Amniotic stem cell (primary cell): ENCODE measurements around the gene SPATA16.
"Not testable (repeated sequence)": the region's sequence is repeated elsewhere in the genome, so short reads cannot be mapped to it uniquely, and the experiment has no call there.

Experiments used
- DNase-seq: peaks from one replicate; lab custom pipeline; 2025; lab: John Stamatoyannopoulos, UW

SPATA16 gene

DNA sequence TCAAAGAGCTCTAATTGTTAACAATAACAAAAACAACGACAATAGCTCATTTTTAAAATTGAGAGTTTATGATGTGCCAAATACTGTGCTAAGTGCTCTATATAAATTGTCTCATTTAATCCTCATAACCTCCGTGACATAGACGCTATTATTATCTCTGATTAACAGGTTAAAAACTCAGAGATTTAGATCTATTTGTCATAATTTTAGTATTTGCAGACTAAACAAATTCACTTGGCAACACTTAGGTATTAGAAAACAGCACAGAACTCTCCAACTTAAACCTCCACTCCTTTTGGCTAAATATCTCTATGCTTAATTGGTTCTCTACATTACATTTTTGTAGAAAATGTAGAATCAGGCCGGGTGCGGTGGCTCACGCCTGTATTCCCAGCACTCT lies 136.4 kb downstream of the SPATA16 start:
- no peak for DNase-seq

DNA sequence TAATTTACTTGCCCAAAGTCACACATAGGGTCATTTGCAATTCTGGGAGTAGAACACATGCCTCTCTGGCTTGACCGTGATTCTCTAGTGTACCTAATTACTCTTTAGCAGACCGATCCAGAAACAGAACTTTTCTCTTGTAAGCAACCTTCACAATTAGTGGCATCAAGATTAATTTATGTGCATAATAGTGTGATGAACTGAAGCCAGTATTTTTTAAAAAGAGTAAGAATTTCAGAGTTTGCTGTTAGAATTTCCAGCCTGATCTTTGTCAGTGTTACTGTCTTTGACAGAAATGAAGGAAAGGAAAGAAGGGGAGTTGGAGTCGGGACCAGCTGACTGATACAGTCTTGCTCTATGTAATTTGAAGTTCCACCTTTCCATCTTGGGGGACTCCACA lies 137.1 kb downstream of the SPATA16 start:
- DNase-seq = no peak

DNA sequence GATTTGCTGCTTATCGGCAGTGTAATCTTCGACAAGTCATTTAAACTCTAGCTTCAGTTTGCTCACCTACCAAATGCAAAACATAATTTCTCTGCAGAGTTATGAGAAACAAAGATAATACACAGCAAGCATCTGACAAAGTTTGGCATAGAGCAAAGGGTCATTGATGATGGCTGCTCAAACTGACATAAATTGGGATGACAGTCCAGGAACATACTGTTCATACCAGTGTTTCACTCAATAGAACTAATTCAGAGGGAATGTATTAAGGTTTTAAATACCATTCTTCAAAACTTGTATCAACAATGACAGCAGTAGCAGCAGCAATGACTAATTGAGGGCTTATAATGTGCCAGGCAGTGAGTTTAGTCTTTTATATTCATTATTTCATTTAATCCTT lies 137.6 kb downstream of the SPATA16 start:
- no peak for DNase-seq

DNA sequence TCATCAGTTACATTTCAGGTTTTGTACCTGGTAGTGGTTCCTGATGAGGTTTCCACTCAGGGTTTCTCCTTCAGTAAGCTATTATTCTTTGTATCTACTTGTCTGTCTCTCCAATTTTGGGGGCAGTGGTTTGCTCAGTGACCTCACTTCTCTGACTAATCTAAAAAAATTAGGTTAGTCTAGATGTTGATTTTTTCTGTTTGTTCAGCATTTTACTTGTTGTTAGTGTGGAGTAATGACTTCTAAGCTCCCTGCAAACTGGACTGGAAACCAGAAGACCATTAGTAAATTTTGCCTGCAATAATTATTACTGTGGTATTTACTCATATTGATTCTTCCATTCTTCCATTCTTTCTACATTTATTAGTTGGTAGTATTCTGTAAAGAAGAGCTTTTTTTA lies 139.4 kb downstream of the SPATA16 start:
- DNase-seq = no peak

DNA sequence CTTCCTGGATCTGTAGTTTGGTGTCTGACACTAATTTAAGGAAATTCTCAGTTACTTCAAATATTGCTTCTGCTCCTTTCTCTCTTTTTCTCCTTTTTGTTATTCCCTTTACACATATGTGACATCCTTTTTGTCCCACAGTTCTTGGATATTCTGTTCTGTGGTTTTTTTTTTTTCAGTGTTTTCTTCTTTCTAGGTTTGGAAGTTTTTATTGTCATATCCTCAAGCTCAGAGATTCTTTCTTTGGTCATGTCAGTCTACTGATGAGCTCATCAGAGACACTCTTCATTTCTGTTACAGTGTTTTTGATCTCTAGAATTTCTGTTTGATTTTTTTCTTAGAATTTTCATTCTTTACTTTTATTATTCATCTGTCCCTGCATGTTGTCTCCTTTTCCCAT lies 140.5 kb downstream of the SPATA16 start:
- no peak for DNase-seq

DNA sequence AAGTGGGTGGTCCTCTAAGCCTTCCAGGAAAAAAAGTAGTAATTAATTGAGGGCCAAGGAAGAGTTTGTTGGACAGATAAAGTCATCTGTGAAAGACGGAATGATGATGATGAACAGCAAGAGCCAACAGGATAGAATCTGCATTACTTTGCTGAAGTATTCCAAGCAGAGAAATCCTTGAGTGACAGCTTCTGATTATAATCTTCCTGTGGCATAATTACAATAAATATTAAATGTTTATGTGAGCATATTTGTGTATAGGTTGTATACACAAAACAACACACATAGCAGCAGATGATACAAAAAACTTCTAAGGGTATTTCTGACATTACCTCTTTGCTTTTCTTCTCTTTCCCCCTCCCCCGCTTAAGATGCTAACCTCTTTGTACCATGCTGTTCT lies 147.6 kb downstream of the SPATA16 start:
- no peak for DNase-seq

DNA sequence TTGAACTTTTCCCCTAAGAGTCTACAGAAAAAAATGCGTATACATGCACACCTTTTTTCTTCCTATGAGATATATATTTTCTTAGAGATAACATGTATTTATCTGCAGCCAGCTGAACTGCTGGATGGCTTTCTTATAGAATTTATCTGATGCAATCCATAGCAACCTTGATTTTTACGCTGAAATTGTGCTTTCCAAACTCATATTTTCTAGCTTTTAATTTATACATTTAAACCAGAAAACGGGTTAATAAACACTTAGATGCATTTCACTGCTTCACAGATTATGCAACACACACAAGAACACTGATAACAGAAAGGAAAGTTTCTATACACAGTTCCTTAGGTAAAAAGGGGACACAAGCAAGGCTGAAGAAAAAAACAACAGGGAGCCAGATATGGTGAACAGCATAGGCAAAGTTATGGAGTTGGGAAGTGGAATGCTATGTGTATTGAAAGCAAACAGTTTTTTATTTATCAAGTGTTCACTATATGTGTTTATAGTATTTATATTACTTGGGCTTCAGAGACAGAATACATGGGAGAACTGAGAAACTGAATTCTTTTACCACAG lies 149.5 kb downstream of the SPATA16 start:
- DNase-seq = no peak

DNA sequence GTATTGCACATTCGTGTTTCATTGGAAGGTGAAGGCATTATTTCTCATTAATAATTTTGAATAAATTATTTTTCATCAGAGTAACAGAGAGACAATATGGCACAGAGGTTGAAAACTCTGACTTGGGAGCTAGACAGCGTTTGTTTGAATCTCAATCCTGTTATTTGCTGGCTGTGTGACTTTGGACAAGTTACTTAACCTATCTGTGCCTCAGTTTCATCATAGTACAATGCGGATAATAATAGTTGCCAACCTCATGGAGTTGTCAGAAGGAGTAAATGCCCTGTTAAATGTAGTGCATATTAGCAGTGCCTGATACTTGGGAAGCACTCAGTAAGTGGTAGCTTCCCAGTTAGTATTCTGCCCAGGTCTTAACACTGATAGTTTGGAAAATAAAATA lies 151.7 kb downstream of the SPATA16 start:
- no peak for DNase-seq

DNA sequence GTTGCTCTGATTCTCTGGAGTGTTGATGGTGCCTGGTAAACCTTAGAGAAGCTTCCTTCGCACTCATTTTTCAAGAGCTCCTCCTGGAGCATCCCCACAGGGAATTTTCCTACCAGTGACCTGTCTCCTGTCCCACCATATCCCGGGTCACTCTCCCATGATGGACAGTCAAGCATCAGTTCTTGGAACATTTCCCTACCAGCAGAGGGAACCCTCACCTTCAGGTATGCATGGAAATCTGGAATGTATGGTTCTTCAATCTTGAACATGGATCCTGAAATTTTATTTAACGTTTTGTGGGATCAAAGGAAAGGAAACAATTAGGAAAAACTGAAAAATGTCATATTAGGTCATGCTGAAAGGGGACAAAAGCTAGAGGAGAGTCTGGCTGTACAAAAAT lies 153.8 kb downstream of the SPATA16 start:
- DNase-seq = no peak

DNA sequence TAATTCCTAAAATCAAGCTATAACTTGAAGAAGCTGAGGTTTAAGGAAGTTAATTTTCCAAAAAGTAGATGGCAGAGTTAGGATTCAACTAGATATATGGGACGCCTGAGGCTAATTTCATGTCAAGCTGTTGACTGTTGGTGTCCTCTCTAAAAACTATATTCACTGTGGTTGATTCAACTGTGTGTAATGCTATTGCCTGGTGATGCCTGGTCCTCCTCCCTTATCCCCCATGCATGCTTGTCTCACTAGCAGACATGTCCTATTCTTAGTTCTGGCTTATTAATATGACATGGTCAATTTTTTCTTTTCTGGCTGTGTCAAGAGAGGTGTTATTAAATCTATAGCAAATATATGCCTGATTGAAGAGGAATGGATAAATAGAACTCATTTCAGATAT lies 156.1 kb downstream of the SPATA16 start:
- DNase-seq = no peak

DNA sequence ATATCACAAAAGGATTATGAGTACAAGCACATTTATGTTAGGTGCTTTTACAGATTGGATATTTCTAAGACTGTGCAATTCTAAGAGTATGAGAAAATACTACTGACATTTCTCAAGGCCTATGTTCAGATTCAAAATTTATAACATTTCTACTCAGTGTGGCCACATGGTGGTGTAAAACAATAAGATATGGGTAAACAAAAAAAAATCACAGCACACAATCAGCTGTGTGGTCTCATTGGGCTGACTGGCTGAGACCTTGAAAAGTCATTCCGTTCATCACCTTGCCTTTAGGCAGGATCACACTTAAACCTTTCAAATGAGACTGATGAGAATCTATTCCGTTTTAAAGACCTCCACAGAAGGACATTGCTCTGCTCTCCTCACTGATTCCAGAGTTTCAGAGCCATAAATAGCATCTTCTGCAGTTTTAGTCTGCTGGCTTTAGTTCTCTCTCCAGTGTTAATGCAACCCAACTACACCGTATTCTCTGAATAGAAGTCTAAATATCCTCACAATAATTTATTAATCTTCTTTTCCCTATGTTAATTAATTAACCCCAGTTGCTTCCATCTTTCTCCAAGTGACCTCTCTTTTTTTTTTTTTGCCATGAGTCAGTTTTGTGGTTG lies 158.2 kb downstream of the SPATA16 start:
- DNase-seq = no peak

DNA sequence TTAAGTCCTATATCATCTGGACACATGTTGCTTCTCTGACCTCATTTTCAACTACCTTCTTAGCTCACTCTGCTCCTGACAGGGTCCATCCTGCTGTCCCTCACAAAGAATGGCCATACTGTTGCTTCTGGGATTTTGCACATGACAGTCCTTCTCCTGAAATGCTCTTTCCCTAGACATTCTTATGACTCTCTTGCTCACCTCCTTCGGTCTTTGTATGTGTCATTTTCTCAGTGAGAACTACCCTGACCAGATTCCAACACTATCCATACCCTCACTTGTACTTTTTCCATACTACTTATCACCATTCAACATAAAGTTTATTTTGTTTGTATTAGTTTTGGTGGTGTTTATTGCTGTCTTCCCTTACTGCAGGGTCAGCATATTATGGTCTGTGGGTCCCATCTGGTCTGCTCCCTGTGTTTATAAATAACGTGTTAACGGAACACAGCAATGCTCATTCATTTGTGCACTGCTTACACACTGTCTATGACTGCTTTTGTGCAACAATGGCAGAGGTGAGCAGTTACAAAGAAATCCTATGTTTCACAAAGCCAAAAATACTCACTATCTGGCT lies 159.5 kb downstream of the SPATA16 start:
- no peak for DNase-seq

DNA sequence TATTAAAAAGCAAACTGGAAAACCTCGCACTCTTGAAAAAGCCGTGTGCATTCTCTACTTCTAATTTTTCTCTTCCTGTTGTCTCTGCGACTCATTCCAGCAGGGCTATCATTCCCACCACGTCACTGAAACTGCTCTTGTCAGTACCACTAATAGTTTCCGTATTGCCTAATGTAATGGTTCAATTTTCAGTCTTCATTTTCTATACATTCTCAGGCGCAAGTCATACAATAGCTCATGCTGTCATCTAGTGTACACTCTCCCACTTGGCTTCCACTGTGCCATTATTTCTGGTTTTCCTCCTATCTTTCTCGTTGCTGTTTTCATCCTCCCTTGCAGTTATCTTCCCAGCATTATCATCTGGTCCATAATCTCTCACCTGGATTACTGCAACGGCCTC lies 160.2 kb downstream of the SPATA16 start:
- no peak for DNase-seq

DNA sequence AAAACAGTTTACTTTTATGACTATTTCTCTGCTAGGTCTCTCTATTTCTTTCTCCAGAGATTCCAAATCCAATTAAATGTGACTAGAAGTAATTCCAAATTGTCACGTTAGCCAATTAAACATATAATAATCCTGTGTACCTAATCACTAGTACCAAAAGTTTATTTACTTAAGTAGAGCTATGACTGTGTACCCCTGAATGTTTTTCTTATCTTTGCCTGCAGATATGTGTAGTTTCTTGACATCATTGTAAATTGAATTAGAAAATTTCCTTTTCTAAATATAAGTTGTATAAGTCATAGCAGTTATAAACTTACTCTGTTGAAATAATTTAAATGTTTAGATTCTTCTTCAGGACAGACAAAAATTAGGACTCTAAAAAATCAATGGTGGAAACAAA lies 163.3 kb downstream of the SPATA16 start:
- DNase-seq = no peak

DNA sequence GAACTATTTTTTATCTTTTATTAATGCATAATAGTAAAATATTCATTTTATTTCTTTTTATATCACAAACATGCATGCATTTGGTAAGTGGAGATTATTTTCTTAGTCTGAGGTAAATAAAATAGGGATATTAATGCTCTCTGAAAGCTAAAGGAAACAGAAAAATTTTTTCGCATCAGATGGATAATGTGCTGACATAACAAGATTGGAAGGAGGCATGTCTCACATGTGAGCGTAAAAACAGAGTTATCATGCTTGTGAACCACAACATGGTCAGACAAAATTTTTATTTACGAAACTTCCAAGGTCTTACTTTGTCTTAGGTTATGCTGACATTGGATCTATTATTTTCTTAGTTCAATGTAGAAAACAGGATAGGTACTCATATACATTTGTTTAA lies 166.1 kb downstream of the SPATA16 start:
- DNase-seq = no peak

DNA sequence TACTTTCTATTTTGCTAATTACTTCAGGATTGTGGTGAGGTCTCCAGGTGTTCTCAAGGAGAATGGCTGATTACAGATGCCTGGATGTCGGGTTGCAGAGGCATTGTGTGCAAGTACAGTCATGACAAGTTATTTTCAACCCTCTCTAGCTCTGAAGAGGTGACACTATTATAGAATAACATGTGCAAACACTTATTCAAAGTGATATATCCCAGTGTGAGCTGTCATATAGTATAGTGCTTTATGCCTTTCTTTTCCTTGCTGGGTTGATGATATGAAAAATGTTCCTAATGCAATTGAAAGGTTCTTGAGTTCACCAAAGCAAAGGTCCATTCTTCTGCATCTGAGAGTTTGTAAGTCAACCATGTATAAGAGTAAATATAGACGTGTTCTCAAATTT lies 167.2 kb downstream of the SPATA16 start:
- no peak for DNase-seq

DNA sequence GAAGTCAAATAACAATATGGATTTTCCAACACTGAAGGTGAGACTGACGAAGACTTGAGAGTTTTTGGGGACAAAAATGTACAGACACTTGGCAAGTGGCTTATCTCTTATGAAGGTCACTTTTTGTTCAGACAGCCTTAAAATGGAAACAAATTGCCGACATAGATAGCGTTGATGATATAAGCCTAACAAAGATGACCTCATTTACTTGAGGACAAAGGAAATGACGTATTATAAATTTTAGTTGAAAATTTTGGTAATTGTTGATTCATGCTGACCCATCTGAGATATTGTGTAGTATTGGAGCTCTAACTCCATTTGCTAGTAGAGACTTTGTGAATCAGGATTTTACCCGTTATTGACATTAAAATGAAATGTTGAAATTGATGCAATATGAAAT lies 168.3 kb downstream of the SPATA16 start:
- DNase-seq = no peak

DNA sequence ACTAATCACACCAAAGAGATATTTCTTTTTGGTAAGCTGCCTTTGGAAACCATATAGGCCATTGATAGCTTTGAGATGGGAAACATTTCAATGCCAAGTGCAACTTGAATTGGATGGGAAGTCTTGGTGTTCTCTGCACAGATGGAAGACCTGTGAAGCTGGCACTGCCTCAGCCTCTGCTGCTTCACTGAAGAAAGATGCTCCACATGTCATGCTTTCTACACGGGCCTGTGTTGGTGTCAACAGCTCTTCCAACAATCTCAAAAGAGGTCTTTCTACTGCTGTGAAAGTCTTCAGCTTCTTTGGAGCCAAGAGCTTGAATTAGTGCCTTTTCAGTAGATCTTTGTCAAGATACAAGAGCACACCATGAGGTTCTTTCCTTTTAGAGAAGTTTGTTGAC lies 169.0 kb downstream of the SPATA16 start:
- no peak for DNase-seq

DNA sequence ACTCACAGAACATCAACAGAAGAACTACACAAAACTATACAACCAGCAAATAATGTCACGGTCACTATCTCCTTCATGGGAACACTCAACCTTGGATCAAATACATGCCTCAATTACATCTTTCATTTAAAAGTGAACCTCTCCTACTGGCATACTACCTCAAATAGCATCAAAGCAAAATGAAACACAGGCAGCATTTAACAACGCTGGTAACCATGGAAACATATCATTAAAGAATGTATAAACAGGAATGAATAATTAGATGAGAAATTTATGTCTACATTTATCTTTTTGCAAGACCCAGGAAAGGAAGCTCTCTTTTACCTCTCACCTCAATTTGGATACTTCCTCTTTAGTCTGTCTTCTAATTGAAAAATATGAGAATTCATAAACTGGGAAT lies 172.4 kb downstream of the SPATA16 start:
- DNase-seq = no peak

DNA sequence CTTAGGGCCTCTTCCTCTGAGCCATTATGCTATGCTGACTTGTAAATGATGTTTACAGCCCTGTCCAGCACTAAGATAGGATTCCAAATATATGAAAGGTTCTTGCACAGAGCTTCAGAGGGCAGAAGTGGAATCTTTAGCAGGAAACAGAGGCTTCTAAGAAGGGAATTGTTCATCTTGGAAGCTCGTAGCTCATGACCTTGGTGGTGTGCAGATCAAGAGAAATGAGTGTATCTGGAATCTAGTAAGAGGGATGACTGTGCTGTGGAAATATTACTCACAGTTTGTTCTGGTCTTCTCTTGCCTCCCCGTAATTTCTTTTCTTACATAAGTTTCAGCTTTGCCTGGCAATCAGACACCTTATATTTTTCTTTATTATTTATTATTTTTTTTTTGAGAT lies 175.8 kb downstream of the SPATA16 start:
- DNase-seq = no peak

DNA sequence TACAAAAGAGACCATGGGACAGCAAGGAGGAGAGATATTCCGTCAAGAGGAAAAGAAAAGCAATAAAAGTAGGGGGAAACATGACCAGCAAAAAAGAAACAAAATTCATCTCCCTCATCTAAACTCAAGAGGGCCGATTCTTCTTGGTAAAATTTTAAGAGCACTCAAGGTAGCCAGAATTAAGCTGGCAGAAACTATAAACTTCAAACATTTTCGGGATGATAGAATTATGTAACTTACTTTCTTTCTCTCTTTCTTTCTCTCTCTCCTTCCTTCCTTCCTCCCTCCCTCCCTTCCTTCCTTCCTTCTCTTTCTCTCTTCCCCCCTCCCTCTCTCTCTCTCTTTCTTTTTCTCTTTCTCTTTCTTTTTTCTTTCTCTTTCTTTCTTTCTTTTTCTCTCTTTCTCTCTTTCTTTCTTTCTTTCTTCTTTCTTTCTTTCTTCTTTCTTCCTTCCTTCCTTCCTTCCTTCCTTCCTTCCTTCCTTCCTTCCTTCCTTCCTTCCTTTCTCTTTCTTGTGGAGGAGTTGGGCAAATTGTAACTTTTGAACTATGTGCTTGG lies 180.3 kb downstream of the SPATA16 start:
- not testable (repeated sequence) for DNase-seq

DNA sequence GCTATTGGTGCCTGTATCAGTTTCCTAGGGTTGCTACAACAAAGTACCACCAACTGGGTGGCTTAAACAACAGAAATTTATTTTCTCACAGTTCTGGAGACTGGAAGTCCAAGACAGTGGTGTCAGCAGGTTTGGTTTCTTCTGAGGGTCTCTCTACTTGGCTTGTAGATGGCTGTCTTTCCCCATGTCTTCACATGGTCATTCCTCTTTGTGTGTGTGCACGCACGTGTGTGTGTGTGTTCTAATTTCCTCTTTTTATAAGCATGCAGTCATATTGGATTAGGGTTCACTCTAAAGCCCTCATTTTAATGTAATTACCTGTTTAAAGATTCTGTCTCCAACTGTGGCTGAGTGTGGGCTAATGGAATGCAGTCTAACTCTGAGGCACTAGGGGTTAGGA lies 182.5 kb downstream of the SPATA16 start:
- DNase-seq = no peak

DNA sequence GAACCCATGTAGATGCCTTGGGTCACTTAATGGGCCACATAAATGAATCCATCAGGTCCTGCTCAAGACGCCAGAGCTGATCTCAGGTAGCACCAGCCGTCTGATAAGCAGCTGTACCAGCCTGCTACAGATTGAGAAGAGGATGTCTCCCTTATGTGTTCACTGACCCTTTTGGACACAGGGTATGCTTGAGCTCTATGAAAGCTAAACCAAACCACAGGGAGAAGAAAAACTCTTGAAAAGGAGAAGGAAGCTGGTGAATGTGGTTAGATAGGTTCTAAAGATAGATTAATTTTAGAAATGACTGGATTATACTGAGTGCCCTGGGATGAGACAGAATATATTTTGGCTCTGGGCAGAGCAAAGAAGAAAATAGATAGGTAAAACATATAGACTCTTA lies 187.5 kb downstream of the SPATA16 start:
- no peak for DNase-seq

DNA sequence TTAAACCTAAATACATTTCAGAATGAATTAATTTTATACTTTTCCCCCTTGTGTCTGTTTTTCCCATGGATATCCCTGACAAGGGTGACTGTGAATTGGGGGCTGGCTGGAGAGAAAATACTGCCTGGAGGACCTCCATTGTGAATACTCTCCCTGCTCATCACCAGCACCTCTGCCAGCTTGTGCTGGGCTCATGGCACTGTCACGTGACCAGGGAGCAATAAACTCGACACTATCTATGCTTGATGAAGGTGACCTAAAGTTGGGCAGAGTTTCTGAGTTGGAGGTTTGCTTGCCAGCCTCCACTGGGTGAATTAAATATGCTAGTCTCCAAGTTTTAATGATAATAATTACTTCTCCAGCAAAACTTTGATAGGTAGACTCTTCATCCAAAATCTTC lies 189.5 kb downstream of the SPATA16 start:
- no peak for DNase-seq
